GM23338 (cell line): ENCODE data around the gene PDZD8. TPM values are rescaled to one million over a fixed set of nuclear protein-coding genes. Genes with fewer than 3 reads are reported as not detected.

Experiments
- ATAC-seq: fragments of 200-7000 bp; cut with Tn5 transposase; 3 replicates; pipeline ENCODE4 v1.9.1; 2020
- DNase-seq: peaks from one replicate; pipeline ENCODE4 v3.0.0-alpha.2; 2015; ENCODE audit warnings: low spot score
- H2AFZ ChIP-seq: fragments of 200-600 bp; sonication (generic); 2 replicates; pipeline ENCODE4 v1.8.0; 2016; ENCODE audit warnings: antibody characterized with exemption, mild to moderate bottlenecking, moderate library complexity
- H3F3A ChIP-seq: fragments of 200-600 bp; sonication (generic); replicated peaks from 2 replicates; pipeline ENCODE4 v1.8.0; 2017; ENCODE audit warnings: antibody characterized with exemption, mixed run types, low read depth
- H3K27ac ChIP-seq: fragments of 200-600 bp; sonication (generic); 2 replicates; pipeline ENCODE4 v1.6.1; 2016; ENCODE audit warnings: low read depth
- H3K27me3 ChIP-seq: fragments of 200-600 bp; sonication (generic); 2 replicates; pipeline ENCODE4 v1.8.0; 2016; ENCODE audit warnings: mild to moderate bottlenecking, mixed run types, moderate library complexity; ENCODE audit not compliant: insufficient read depth
- H3K36me3 ChIP-seq: fragments of 200-600 bp; sonication (generic); 2 replicates; pipeline ENCODE4 v1.8.0; 2016; ENCODE audit warnings: mild to moderate bottlenecking; ENCODE audit not compliant: insufficient read depth
- H3K4me1 ChIP-seq: fragments of 200-600 bp; sonication (generic); 2 replicates; pipeline ENCODE4 v1.8.0; 2016; ENCODE audit warnings: mild to moderate bottlenecking, moderate library complexity; ENCODE audit not compliant: insufficient read depth
- H3K4me2 ChIP-seq: fragments of 200-600 bp; sonication (generic); 2 replicates; pipeline ENCODE4 v1.7.1; 2017; ENCODE audit warnings: mixed run types
- H3K4me3 ChIP-seq: fragments of 200-600 bp; sonication (generic); 2 replicates; pipeline ENCODE4 v1.6.1; 2016; ENCODE audit warnings: mixed run types
- H3K79me2 ChIP-seq: fragments of 200-600 bp; sonication (generic); replicated peaks from 2 replicates; pipeline ENCODE4 v1.8.0; 2017; ENCODE audit warnings: mild to moderate bottlenecking; ENCODE audit not compliant: insufficient read depth
- H3K9me2 ChIP-seq: fragments of 200-600 bp; sonication (generic); 2 replicates; pipeline ENCODE4 v1.8.0; 2017; ENCODE audit not compliant: insufficient read depth
- H4K20me1 ChIP-seq: fragments of 200-600 bp; sonication (generic); replicated peaks from 2 replicates; pipeline ENCODE4 v1.8.0; 2017; ENCODE audit warnings: mild to moderate bottlenecking; ENCODE audit not compliant: insufficient read depth
- H3K27ac Mint-ChIP-seq: 2 replicates; pipeline ENCODE4 v1.8.0; 2020; ENCODE audit warnings: inconsistent platforms, mild to moderate bottlenecking, moderate library complexity, mixed read lengths
- H3K27me3 Mint-ChIP-seq: 3 replicates; pipeline ENCODE4 v1.8.0; 2022; ENCODE audit warnings: low read depth, mild to moderate bottlenecking, moderate library complexity, mixed read lengths, inconsistent platforms; ENCODE audit not compliant: insufficient read depth, poor library complexity
- H3K36me3 Mint-ChIP-seq: 3 replicates; pipeline ENCODE4 v1.8.0; 2021; ENCODE audit warnings: low read depth, mild to moderate bottlenecking, inconsistent platforms, moderate library complexity, mixed read lengths
- H3K4me1 Mint-ChIP-seq: 3 replicates; pipeline ENCODE4 v1.8.0; 2020; ENCODE audit warnings: mild to moderate bottlenecking, inconsistent platforms, mixed read lengths
- H3K4me3 Mint-ChIP-seq: 3 replicates; pipeline ENCODE4 v1.8.0; 2021; ENCODE audit warnings: moderate library complexity, mild to moderate bottlenecking, inconsistent platforms, mixed read lengths
- H3K9me3 Mint-ChIP-seq: 3 replicates; pipeline ENCODE4 v1.8.0; 2020; ENCODE audit warnings: moderate library complexity, mild to moderate bottlenecking, inconsistent platforms, mixed read lengths
- CREB1 ChIP-seq: fragments of 250-450 bp; sonication (Bioruptor Pico); IDR thresholded peaks from 2 replicates; pipeline ENCODE4 v1.5.0; 2020; ENCODE audit warnings: low read depth, mild to moderate bottlenecking, moderate library complexity
- CTCF ChIP-seq, 2 experiments: fragments of 200-600 bp in 1 of 2; sonication (generic) in 1 of 2; conservative IDR thresholded peaks; 2 replicates each; pipeline versions ENCODE4 v1.5.1 to v1.6.1; 2016 to 2017; ENCODE audit warnings: antibody characterized with exemption in 2 of 2, low read depth in 2 of 2, mild to moderate bottlenecking in 2 of 2, moderate library complexity in 1 of 2
- ETS1 ChIP-seq: IDR thresholded peaks from 2 replicates; pipeline ENCODE4 v1.6.1; 2016; ENCODE audit warnings: antibody characterized with exemption
- EZH2 ChIP-seq: fragments of 200-600 bp; sonication (generic); IDR thresholded peaks from one replicate; pipeline ENCODE4 v1.8.0; 2017; ENCODE audit warnings: antibody characterized with exemption, mild to moderate bottlenecking, low read depth; ENCODE audit not compliant: unreplicated experiment
- EZH2phosphoT487 ChIP-seq: fragments of 200-600 bp; sonication (generic); IDR thresholded peaks from one replicate; pipeline ENCODE4 v1.8.1; 2018; ENCODE audit warnings: antibody characterized with exemption; ENCODE audit not compliant: unreplicated experiment
- JUNB ChIP-seq: IDR thresholded peaks from one replicate; pipeline ENCODE4 v1.6.1; 2016; ENCODE audit warnings: antibody characterized with exemption; ENCODE audit not compliant: unreplicated experiment
- NANOG ChIP-seq: IDR thresholded peaks from 2 replicates; pipeline ENCODE4 v1.6.1; 2016; ENCODE audit warnings: antibody characterized with exemption, borderline replicate concordance
- POLR2AphosphoS5 ChIP-seq: IDR thresholded peaks from 2 replicates; pipeline ENCODE4 v1.6.1; 2016; ENCODE audit warnings: antibody characterized with exemption, low read depth
- REST ChIP-seq: IDR thresholded peaks from one replicate; pipeline ENCODE4 v1.6.1; 2018; ENCODE audit warnings: antibody characterized with exemption; ENCODE audit not compliant: unreplicated experiment
- STAT1 ChIP-seq: IDR thresholded peaks from one replicate; pipeline ENCODE4 v1.6.1; 2016; ENCODE audit warnings: antibody characterized with exemption; ENCODE audit not compliant: unreplicated experiment
- ZNF114 ChIP-seq: fragments of 250-450 bp; sonication (Bioruptor Pico); IDR thresholded peaks from 2 replicates; pipeline ENCODE4 v1.5.0; 2020; ENCODE audit warnings: mild to moderate bottlenecking, moderate library complexity
- ZNF331 ChIP-seq: fragments of 250-450 bp; sonication (Bioruptor Pico); IDR thresholded peaks from 2 replicates; pipeline ENCODE4 v1.5.0; 2020; ENCODE audit warnings: low read depth, mild to moderate bottlenecking, moderate library complexity
- ZNF462 ChIP-seq: fragments of 250-450 bp; sonication (Bioruptor Pico); IDR thresholded peaks from 2 replicates; pipeline ENCODE4 v1.5.0; 2020; ENCODE audit warnings: mild to moderate bottlenecking, moderate library complexity
- polyA plus RNA-seq: library from polyadenylated mRNA; unstranded; fragments of >200 nt; fragmentation: Nextera tagmentation; extraction: Ambion mirVana; gene quantifications from 2 replicates; pipeline ENCODE4 v1.2.1, GENCODE V29; 2016
- total RNA-seq: library from RNA; depleted of rRNA; stranded (reverse); fragments of >200 nt; shearing (Covaris generic); gene quantifications from 2 replicates; pipeline ENCODE4 v1.2.3, GENCODE V29; 2014

The PDZD8 gene
- total and polyA plus RNA-seq, 2 experiments from 2014 or later = 11.4 to 28.6 TPM

DNA sequence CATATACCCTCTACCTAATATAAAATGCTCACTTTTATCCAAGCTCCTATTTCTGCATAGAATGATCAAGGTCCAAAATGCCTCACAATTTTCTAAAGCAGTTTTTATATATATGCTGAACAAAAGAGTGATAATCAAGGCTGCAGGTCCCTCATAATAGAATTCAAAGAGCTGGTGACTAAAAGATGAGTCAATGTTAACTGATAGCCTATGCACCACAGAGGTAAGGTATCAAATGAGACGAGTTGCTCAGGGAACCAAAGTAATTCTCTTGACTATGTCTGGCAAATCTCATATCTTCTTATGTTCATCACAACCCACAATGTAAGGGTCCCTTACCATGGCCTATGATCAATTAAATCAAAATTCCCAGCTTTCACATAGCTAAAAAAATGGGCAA is 15.2 kb downstream of the PDZD8 start:
- no peak overlapping the region for H3K4me3 Mint-ChIP-seq
- H3K9me3 Mint-ChIP-seq = no peaks in the 10 kb centered on the region; the same call in 2 of the 3 replicates
- Histone ChIP-seq H3K4me2 (no peak overlapping the region), H3K36me3 (no peaks in the 10 kb centered on the region), H2AFZ (no peak overlapping the region), H3K27ac (no peak overlapping the region), H4K20me1 (peaks cover 4% of the 10 kb centered on the region; the same call in 1 of the 2 replicates), H3F3A (no peaks in the 10 kb centered on the region), H3K27me3 (no peaks in the 10 kb centered on the region), H3K79me2 (peaks cover 100% of the 10 kb centered on the region), H3K9me2 (no peaks in the 10 kb centered on the region), H3K4me3 (no peak overlapping the region), H3K4me1 (peaks cover 28% of the 10 kb centered on the region)
- H3K4me1 Mint-ChIP-seq = peaks cover 38% of the 10 kb centered on the region
- H3K36me3 Mint-ChIP-seq = no peaks in the 10 kb centered on the region
- DNase-seq (no peak), ATAC-seq (no peak)
- no peak for TF ChIP-seq ZNF114
- no peak for TF ChIP-seq POLR2AphosphoS5
- TF ChIP-seq ZNF462 (CRISPR knock-in tag) = no peak
- no peak for TF ChIP-seq CTCF (conservative IDR thresholded peaks at IDR 0.05; ENCODE audit: low read depth in 2 of 2)
- TF ChIP-seq REST = no peak
- no peak for TF ChIP-seq CREB1 (CRISPR knock-in tag)
- no peak for TF ChIP-seq EZH2phosphoT487
- no peak for TF ChIP-seq ETS1
- no peak for TF ChIP-seq NANOG
- TF ChIP-seq JUNB = no peak
- TF ChIP-seq STAT1 = no peak
- TF ChIP-seq ZNF331 (CRISPR knock-in tag) = no peak
- no peak for TF ChIP-seq EZH2
- H3K27me3 Mint-ChIP-seq = no peaks in the 10 kb centered on the region
- H3K27ac Mint-ChIP-seq = no peak overlapping the region
